NCI-H1417 treated with DMSO at 0.1 percent for 48 hours (cell line): ENCODE results near the gene EPHB2.

Experiments used
- DNase-seq: peaks from one replicate; lab custom pipeline; 2025; lab: John Stamatoyannopoulos, UW

Gene EPHB2

GRCh38 chr1:22751124-22751531, 40.5 kb downstream of the EPHB2 start:
- no peak for DNase-seq

GRCh38 chr1:22752339-22752738, 41.7 kb downstream of the EPHB2 start:
- DNase-seq = no peak

GRCh38 chr1:22753481-22753971, 42.9 kb downstream of the EPHB2 start:
- no peak for DNase-seq

GRCh38 chr1:22754106-22754768, 43.6 kb downstream of the EPHB2 start:
- DNase-seq = no peak

GRCh38 chr1:22754824-22755223, 44.2 kb downstream of the EPHB2 start:
- DNase-seq = no peak

GRCh38 chr1:22755641-22756040, 45.0 kb downstream of the EPHB2 start:
- no peak for DNase-seq

GRCh38 chr1:22756125-22756735, 45.6 kb downstream of the EPHB2 start:
- no peak for DNase-seq

- no peak for DNase-seq
Observed at GRCh38 chr1:22760455-22760854, 49.8 kb downstream of the EPHB2 start.

GRCh38 chr1:22761101-22761500, 50.5 kb downstream of the EPHB2 start:
- DNase-seq = no peak

GRCh38 chr1:22761821-22762220, 51.2 kb downstream of the EPHB2 start:
- no peak for DNase-seq

- DNase-seq = no peak
Observed at GRCh38 chr1:22763487-22764200, 53.0 kb downstream of the EPHB2 start.

GRCh38 chr1:22767852-22768251, 57.2 kb downstream of the EPHB2 start:
- no peak for DNase-seq

- DNase-seq = no peak
Observed at GRCh38 chr1:22769932-22770331, 59.3 kb downstream of the EPHB2 start.

GRCh38 chr1:22772014-22772413, 61.4 kb downstream of the EPHB2 start:
- no peak for DNase-seq

- DNase-seq = no peak
Observed at GRCh38 chr1:22773981-22774832, 63.6 kb downstream of the EPHB2 start.

GRCh38 chr1:22774833-22775182, 64.2 kb downstream of the EPHB2 start:
- no peak for DNase-seq

- no peak for DNase-seq
Observed at GRCh38 chr1:22775478-22775877, 64.8 kb downstream of the EPHB2 start.

GRCh38 chr1:22776035-22776613, 65.5 kb downstream of the EPHB2 start:
- DNase-seq = peak; percentile 12

GRCh38 chr1:22777388-22778057, 66.9 kb downstream of the EPHB2 start:
- no peak for DNase-seq

- DNase-seq = no peak
Observed at GRCh38 chr1:22778408-22778807, 67.8 kb downstream of the EPHB2 start.

GRCh38 chr1:22778862-22779520, 68.4 kb downstream of the EPHB2 start:
- DNase-seq = no peak
